Large intestine (tissue), 1 donor: ENCODE results near the gene ARMH3. TPM values are rescaled to one million over a fixed set of nuclear protein-coding genes. Genes with fewer than 3 reads are reported as not detected.

Source experiments
- polyA plus RNA-seq: library from polyadenylated mRNA; unstranded; fragments of 120-200 nt; gene quantifications from one replicate; pipeline ENCODE4 v1.2.1, GENCODE V29; 2013

Gene ARMH3
- polyA plus RNA-seq, 1 donor: 19.3 TPM

Other genes starting within 250 kb of the ARMH3 start
- gene OGA, start 237.7 kb downstream of the ARMH3 start, polyA plus RNA-seq: 129 TPM
- 21.2 TPM for gene KCNIP2, start 212.4 kb downstream of the ARMH3 start, polyA plus RNA-seq
- gene HPS6, start 9.2 kb upstream of the ARMH3 start, polyA plus RNA-seq: 17.9 TPM
- 62.4 TPM for gene LDB1, start 64.2 kb upstream of the ARMH3 start, polyA plus RNA-seq
- gene PPRC1, start 76.9 kb upstream of the ARMH3 start, polyA plus RNA-seq: 33.9 TPM
- gene NOLC1, start 96.2 kb upstream of the ARMH3 start, polyA plus RNA-seq: 68.3 TPM
- gene ELOVL3, start 170.1 kb upstream of the ARMH3 start, polyA plus RNA-seq: 0.12 TPM
- not detected for gene PITX3, start 185.3 kb upstream of the ARMH3 start, polyA plus RNA-seq
- 44.0 TPM for gene GBF1, start 189.4 kb upstream of the ARMH3 start, polyA plus RNA-seq